Effector CD4-positive, alpha-beta T cell (primary cell): ENCODE measurements around the gene MOV10L1.
"Not testable (repeated sequence)": the region's sequence is repeated elsewhere in the genome, so short reads cannot be mapped to it uniquely, and the experiment has no call there.

Experiments used
- DNase-seq: peaks from one replicate; pipeline ENCODE4 v3.0.0-alpha.2; 2020

Gene MOV10L1

GRCh38 chr22:50105208-50106100 lies 15.6 kb downstream of the MOV10L1 start:
- DNase-seq: no peak

- DNase-seq: no peak
Measured at GRCh38 chr22:50107529-50107928, 17.7 kb downstream of the MOV10L1 start.

GRCh38 chr22:50111056-50111455 lies 21.2 kb downstream of the MOV10L1 start:
- DNase-seq: no peak

GRCh38 chr22:50112151-50113118 lies 22.6 kb downstream of the MOV10L1 start:
- DNase-seq: no peak

- DNase-seq: no peak
Measured at GRCh38 chr22:50114221-50115021, 24.6 kb downstream of the MOV10L1 start.

GRCh38 chr22:50115693-50116092 lies 25.9 kb downstream of the MOV10L1 start:
- no peak for DNase-seq

GRCh38 chr22:50117168-50117762 lies 27.5 kb downstream of the MOV10L1 start:
- no peak for DNase-seq

- no peak for DNase-seq
Measured at GRCh38 chr22:50118129-50118528, 28.3 kb downstream of the MOV10L1 start.

GRCh38 chr22:50118557-50119168 lies 28.9 kb downstream of the MOV10L1 start:
- DNase-seq: no peak

GRCh38 chr22:50119169-50119767 lies 29.5 kb downstream of the MOV10L1 start:
- DNase-seq: no peak

GRCh38 chr22:50119768-50120251 lies 30.0 kb downstream of the MOV10L1 start:
- no peak for DNase-seq

GRCh38 chr22:50121202-50121740 lies 31.5 kb downstream of the MOV10L1 start:
- DNase-seq: no peak

GRCh38 chr22:50123119-50123518 lies 33.3 kb downstream of the MOV10L1 start:
- no peak for DNase-seq

GRCh38 chr22:50125029-50125428 lies 35.2 kb downstream of the MOV10L1 start:
- DNase-seq: no peak

GRCh38 chr22:50129121-50129736 lies 39.4 kb downstream of the MOV10L1 start:
- DNase-seq: no peak

- DNase-seq: no peak
Measured at GRCh38 chr22:50131894-50132293, 42.1 kb downstream of the MOV10L1 start.

- no peak for DNase-seq
Measured at GRCh38 chr22:50134481-50134880, 44.7 kb downstream of the MOV10L1 start.

GRCh38 chr22:50136581-50137015 lies 46.8 kb downstream of the MOV10L1 start:
- DNase-seq: no peak

GRCh38 chr22:50137277-50137676 lies 47.5 kb downstream of the MOV10L1 start:
- DNase-seq: not testable (repeated sequence)

- DNase-seq: no peak
Measured at GRCh38 chr22:50138041-50138440, 48.2 kb downstream of the MOV10L1 start.
